ENCODE results near the gene TRAPPC11. TPM values are rescaled to one million over a fixed set of nuclear protein-coding genes. Genes with fewer than 3 reads are reported as not detected.

Gene TRAPPC11
- total and polyA plus RNA-seq, 2 of the 4 experiments (the other 2 are of a cell fraction): 25.3 to 56.8 TPM

DNA sequence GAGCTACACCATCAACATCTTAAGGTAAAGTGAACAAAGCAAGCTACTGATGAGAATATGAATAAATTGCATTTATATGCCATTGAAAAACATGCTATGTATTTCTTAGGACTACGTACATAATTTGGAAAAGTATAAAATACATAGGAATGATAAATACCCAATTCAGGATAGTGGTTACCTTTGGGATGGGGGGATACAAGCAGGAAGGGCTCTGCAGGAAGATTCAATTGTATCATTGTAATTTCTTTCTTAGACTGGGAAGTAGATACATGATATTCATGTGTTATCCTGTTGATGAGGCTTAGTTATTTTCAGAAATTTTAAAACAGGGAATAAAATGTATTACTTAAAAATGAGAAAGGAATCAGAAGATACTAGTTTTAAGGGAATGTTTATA lies 43.4 kb downstream of the TRAPPC11 start:
- no TSS peak for BruUV-seq (replicated peaks)
- H3K4ac ChIP-seq (ENCODE audit: low read depth, low read length): no peak overlapping the region
- WGBS, 2 experiments (ENCODE audit: extremely low coverage in 2 of 2, insufficient read length in 1 of 2): no CpG with 5 or more reads among the region's 1 CpG
- no peak overlapping the region for H4K5ac ChIP-seq (ENCODE audit: low read depth, low read length)
- ChIA-PET POLR2A (ENCODE audit: unreplicated experiment) (interaction anchor here (0.7 kb wide), 1 partner anchor 312 kb away, joined by 3 read pairs; no protein-coding TSS in a partner anchor), CTCF (interaction anchor here (0.7 to 2.0 kb wide), 2 partner anchors 11 to 618 kb away, joined by 4 to 6 read pairs; no protein-coding TSS in a partner anchor)
- ATAC-seq (ENCODE audit: low read depth) (no peak), DNase-seq (no peak)
- in situ Hi-C loops (cut with MboI; ENCODE audit: low sequenced_read_pairs) (no loop called here), intact Hi-C loops (cut with micrococcal nuclease) (no loop called here), dilution Hi-C loops (cut with HindIII; ENCODE audit: low sequenced_read_pairs, unreplicated experiment) (no loop called here)
- H4K20me1 ChIP-seq (ENCODE audit: insufficient read depth, low read length): no peaks in the 10 kb centered on the region
- no peak overlapping the region for H3K18ac ChIP-seq (ENCODE audit: low read depth, low read length)
- H2AK5ac ChIP-seq (ENCODE audit: low read depth, low read length): no peak overlapping the region
- H2BK120ac ChIP-seq (ENCODE audit: low read depth, low read length): no peak overlapping the region
- no peak for TF ChIP-seq CEBPB (IDR thresholded peaks at IDR 0.05; ENCODE audit: low read depth, low read length)
- TF ChIP-seq NFE2L2 (IDR thresholded peaks at IDR 0.05; ENCODE audit: low read depth, low read length): no peak
- no peak for TF ChIP-seq FOS (IDR thresholded peaks at IDR 0.05; ENCODE audit: low read depth, low read length)
- TF ChIP-seq, protein P1, sequence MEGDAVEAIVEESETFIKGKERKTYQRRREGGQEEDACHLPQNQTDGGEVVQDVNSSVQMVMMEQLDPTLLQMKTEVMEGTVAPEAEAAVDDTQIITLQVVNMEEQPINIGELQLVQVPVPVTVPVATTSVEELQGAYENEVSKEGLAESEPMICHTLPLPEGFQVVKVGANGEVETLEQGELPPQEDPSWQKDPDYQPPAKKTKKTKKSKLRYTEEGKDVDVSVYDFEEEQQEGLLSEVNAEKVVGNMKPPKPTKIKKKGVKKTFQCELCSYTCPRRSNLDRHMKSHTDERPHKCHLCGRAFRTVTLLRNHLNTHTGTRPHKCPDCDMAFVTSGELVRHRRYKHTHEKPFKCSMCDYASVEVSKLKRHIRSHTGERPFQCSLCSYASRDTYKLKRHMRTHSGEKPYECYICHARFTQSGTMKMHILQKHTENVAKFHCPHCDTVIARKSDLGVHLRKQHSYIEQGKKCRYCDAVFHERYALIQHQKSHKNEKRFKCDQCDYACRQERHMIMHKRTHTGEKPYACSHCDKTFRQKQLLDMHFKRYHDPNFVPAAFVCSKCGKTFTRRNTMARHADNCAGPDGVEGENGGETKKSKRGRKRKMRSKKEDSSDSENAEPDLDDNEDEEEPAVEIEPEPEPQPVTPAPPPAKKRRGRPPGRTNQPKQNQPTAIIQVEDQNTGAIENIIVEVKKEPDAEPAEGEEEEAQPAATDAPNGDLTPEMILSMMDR (conservative IDR thresholded peaks at IDR 0.05; ENCODE audit: low read depth, low read length): no peak
- no peak for TF ChIP-seq RFX5 (IDR thresholded peaks at IDR 0.05; ENCODE audit: low read depth, low read length)
- TF ChIP-seq RAD21 (IDR thresholded peaks at IDR 0.05; ENCODE audit: low read length): no peak
- TF ChIP-seq MAZ (IDR thresholded peaks at IDR 0.05; ENCODE audit: borderline replicate concordance, low read depth, low read length): no peak
- TF ChIP-seq SMC3 (IDR thresholded peaks at IDR 0.05; ENCODE audit: low read depth, low read length): no peak
- TF ChIP-seq CHD1 (IDR thresholded peaks at IDR 0.05; ENCODE audit: low read depth, low read length): no peak
- TF ChIP-seq, protein P2, sequence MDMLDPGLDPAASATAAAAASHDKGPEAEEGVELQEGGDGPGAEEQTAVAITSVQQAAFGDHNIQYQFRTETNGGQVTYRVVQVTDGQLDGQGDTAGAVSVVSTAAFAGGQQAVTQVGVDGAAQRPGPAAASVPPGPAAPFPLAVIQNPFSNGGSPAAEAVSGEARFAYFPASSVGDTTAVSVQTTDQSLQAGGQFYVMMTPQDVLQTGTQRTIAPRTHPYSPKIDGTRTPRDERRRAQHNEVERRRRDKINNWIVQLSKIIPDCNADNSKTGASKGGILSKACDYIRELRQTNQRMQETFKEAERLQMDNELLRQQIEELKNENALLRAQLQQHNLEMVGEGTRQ (IDR thresholded peaks at IDR 0.05; ENCODE audit: low read depth, low read length): no peak
- TF ChIP-seq BHLHE40 (IDR thresholded peaks at IDR 0.05; ENCODE audit: low read depth, low read length): no peak
- no peak overlapping the region for H4K91ac ChIP-seq (ENCODE audit: insufficient read depth, low read depth, low read length)
- no peak overlapping the region for H3K4me2 ChIP-seq (ENCODE audit: low read depth, low read length)
- H3K14ac ChIP-seq (replicated peaks; ENCODE audit: low read depth, low read length): no peak overlapping the region
- H3K56ac ChIP-seq (ENCODE audit: extremely low read depth, insufficient read depth, low read length): no peak overlapping the region
- H3K9me3 ChIP-seq (ENCODE audit: control insufficient read depth, insufficient read depth, low read length): no peaks in the 10 kb centered on the region
- peaks cover 45% of the 10 kb centered on the region for H3K36me3 ChIP-seq (ENCODE audit: control insufficient read depth, insufficient read depth, low read length)
- no peak overlapping the region for H2BK5ac ChIP-seq (ENCODE audit: low read depth, low read length, poor library complexity, severe bottlenecking)
- H3K9me1 ChIP-seq (ENCODE audit: insufficient read depth, low read length): peaks cover 4% of the 10 kb centered on the region; the same call in 1 of the 2 replicates
- H3K79me1 ChIP-seq (ENCODE audit: low read depth in 1 of 2, low read length in 2 of 2): no peaks in the 10 kb centered on the region
- H4K8ac ChIP-seq (ENCODE audit: low read depth in 2 of 2, low read length in 2 of 2): no peak overlapping the region
- H3K27me3 ChIP-seq (ENCODE audit: control insufficient read depth, insufficient read depth, low read length): no peaks in the 10 kb centered on the region
- H3K9ac ChIP-seq (ENCODE audit: low read depth, low read length): no peak overlapping the region
- no peak overlapping the region for H3K23ac ChIP-seq (ENCODE audit: low read depth, low read length)
- no peak overlapping the region for H2AFZ ChIP-seq (replicated peaks; ENCODE audit: low read length, poor library complexity)
- H2AK9ac ChIP-seq (replicated peaks; ENCODE audit: low read depth, low read length, poor library complexity): no peak overlapping the region
- no peak overlapping the region for H2BK15ac ChIP-seq (ENCODE audit: low read depth, low read length)
- H2BK20ac ChIP-seq (ENCODE audit: low read depth, low read length): no peak overlapping the region
- H3K4me3 ChIP-seq (ENCODE audit: insufficient read depth, low read depth, low read length): no peak overlapping the region
- H3K4me1 ChIP-seq (ENCODE audit: control insufficient read depth, insufficient read depth, low read length): no peaks in the 10 kb centered on the region
- no peak overlapping the region for H3K27ac ChIP-seq (ENCODE audit: insufficient read depth, low read length)
